Uterus (tissue), 2 donors: ENCODE measurements around the gene NKD2.

Experiments used
- CTCF ChIP-seq, 4 experiments: fragments of 200-600 bp in 2 of 4; fragments of 450-650 bp in 2 of 4; sonication (generic) in 2 of 4; IDR thresholded peaks; one replicate each; pipeline ENCODE4 v1.5.1; 2016 to 2019; ENCODE audit warnings: antibody characterized with exemption in 4 of 4, mild to moderate bottlenecking in 2 of 4, moderate library complexity in 1 of 4
- POLR2A ChIP-seq, 2 donors: fragments of 450-650 bp; IDR thresholded peaks; one replicate each; pipeline ENCODE4 v1.6.1; 2016; ENCODE audit warnings: antibody characterized with exemption in 2 of 2, mild to moderate bottlenecking in 1 of 2, moderate library complexity in 1 of 2

DNA sequence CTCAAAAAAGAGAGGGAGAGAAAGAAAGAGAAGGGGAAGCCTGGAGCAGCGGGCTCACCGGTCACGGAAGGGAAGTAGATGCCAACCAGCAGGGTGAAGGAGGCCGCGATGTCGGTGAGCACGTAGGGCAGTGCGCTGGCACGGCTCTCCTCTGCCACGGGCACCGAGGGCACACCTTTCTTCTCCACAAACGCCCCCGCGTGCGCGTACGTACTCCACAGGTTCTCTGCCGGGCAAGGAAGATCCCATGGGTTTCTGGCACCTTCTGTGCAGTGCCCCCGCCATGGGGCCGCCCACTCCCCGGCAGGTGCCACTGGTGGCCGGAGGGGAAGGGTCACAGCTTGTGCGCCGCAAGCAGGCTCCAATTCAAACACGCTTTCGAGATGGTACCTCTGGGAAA is 72.9 kb downstream of the NKD2 start:
- TF ChIP-seq CTCF (IDR thresholded peaks at IDR 0.05) = no peak
- TF ChIP-seq POLR2A (IDR thresholded peaks at IDR 0.05) = no peak
